Activated CD4-positive, alpha-beta T cell treated with anti-CD3 and anti-CD28 coated beads for 4 hours (primary cell): Measurements from ENCODE around the gene ITGB8.

Experiments
- DNase-seq, 2 donors: peaks; one replicate each; pipeline ENCODE4 v3.0.0-alpha.2; 2020

Gene ITGB8

DNA sequence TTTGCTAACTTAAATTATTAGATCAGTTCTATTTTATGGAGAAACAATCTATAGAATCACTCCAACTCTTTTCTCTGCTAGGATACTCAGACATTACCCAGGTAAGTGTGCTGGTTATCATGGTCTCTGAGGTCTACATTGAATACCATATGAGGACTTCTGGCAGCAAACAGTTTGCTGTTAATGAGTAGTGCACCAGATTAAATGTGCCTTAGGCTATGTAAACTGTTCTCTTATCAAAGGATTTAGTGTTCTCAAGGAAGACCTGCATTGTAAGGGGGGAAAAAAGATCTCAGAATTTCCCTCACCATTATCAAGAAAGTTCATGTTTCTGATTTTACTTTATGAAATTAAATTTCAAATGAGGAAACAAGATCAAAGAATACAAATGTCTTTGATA, 107.5 kb downstream of the ITGB8 start:
- no peak for DNase-seq

- DNase-seq, result no peak
Observed at GRCh38 chr7:20438694-20439376, 108.1 kb downstream of the ITGB8 start.

DNA sequence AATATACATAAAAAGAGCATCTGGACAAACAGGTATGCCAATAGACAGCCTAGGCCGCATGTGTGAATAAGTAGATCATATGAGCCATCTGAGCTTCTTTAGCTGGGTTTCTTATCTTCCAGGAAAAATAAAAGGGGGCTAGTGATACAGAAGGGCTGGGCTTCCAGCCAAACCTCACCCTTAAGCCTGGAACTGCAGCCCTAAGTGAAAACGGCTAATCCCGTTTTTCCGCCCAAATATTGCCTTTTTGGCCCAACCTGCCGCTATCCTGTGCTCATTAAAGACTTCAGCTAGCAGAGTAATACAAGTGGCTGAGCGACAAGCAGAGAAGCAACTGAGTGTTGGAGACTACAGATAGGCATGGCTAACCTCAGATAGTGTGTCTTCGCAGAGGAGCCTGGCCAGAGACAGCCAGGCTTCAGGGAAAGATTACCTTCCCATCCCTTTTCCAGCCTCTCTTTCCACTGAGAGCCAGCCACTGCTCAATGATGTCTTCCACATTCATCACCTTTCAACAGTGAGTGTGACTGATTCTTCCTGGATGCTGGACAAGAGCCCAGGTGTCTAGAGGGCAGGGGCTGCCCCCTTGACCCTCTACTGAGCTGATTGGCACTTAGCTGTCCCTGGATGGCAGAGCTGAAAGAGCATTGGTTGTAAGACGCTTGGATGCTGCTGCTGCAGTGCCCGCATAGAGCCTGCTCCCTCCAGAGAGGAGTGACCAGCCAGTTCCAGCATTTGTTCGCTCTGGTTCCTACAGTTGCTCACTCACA, 108.9 kb downstream of the ITGB8 start:
- no peak for DNase-seq

GRCh38 chr7:20440472-20441105, 109.9 kb downstream of the ITGB8 start:
- no peak for DNase-seq

DNA sequence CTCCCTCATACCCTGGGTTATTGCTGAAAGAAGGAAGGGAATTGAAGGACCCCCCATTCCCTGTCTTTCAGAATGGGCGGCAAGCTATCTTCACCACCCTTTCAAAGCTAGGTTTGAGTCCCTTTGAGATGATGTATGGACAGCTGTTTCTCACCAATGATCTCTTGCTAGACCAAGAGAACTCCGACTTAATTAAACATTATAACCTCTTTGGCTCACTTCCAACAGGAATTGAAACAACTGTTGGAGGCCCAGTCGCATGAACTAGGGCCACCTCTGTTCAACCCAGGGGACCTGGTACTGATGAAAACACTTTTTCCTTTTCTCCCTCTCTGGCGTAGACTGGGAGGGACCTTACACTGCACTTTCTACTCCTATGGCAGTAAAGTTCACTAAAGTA, 110.6 kb downstream of the ITGB8 start:
- DNase-seq, result no peak

DNA sequence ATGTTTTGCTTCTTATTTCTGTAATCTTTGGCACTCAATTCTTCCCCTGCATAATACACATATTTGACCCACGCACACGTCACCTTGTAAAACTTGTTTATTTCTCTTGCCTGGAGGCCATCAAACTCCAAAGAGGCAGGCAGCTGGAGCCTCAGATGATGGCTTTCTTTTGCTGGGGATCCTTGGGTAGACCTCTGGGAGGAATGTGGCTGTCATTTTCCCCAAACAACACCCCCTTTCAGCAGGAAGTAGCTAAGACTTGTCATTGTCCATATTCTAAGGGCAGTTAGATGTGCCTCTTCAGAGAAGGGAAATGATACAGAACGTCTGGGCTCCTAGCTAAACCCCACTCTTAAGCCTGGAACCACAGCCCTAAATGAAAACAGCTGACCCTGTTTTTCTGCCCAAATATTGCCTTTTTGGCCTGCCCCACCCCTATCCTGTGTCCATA, 111.3 kb downstream of the ITGB8 start:
- no peak for DNase-seq

DNA sequence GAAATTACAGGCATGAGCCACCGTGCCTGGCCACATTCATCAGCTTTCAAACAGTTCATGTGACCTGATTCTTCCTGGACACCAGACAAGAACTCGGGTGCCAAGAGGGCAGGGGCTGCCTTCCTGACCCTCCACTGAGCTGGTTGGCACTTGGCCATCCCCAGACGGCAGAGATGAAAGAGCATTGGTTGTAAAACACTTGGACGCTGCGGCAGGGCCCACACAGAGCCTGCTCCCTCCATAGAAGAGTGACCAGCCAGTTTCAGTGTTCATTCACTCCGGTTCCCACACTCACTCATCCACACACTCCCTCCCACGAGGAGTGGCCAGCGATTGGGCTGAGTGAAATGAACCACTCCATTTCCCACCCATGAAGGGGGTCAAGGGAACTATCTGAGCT, 112.3 kb downstream of the ITGB8 start:
- DNase-seq, result no peak

DNA sequence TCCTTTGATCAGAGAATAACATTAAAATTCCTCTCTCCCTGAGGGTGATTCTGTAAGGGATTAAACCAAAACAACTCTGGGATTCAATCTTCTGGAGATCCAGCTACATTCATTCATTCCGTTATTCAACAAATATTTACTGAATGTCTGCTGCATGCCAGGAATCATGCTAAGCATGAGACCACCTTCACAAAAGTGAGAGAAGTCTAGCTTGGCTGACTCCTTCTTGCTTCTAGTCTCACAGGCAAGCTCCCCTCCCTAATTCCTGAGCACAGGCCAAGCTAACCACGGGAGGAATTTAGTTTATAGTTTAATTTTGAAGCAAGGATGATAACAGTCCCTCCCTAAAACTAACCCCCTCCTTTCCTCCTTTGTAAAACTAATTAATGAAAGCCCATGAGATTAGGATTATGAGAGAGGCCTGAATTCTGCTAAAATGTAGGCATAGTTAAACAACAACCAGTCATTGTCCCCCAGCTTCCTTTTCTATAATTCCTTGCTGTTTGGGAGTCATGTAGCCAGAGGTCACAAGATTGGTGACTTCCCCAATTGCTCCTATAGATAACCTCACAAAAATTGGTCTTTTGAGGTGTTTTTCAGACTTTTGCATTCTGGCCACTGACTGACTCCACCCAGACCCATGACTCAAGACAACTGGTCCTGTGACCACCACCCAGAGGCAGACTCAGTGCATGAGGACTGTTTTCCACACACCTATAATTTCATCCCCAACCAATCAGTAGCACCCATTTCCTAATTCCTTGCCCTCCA, 113.5 kb downstream of the ITGB8 start:
- no peak for DNase-seq

- no peak for DNase-seq
Observed at GRCh38 chr7:20447021-20447650, 116.4 kb downstream of the ITGB8 start.

DNA sequence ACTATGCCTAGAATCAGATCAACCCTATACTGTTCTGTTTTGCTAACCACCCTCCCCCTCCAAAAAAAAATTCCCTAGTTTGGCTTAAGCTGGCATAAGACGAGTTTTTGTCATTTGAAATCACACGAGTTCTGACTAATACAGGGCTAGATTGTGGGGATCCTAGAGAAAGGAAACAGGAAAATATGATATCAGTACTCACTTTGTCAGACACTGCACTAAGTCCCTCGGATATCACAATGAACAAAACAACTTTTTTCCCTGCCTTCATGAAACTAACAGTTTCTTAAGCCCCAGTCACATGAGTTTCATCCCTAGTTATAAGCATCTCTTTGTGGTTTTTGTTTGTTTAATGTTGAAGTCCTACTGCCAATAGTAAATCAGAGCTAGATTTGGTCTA, 118.5 kb downstream of the ITGB8 start:
- no peak for DNase-seq

DNA sequence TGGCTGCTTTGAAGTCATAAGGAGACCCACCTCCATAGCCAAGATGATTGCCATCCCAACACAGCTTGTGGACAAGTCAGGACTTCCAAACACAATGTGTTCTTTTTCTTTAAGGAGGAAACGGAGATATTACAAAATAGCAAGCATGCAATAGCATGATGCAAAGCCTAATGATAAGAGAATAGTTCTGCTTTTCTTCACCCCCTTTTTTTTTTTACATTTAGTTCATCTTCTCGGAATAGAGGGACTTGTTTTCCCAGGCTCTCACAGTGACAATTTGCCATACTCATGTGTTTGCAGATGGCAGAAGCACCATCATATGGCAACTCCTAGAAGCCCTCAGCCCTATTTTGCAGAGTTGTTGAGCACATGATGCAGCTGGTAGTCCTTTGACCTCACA, 119.8 kb downstream of the ITGB8 start:
- no peak for DNase-seq

- no peak for DNase-seq
Observed at GRCh38 chr7:20454202-20454601, 123.5 kb downstream of the ITGB8 start.

- DNase-seq, result no peak
Observed at GRCh38 chr7:20456701-20457100, 126.0 kb downstream of the ITGB8 start.

- no peak for DNase-seq
Observed at GRCh38 chr7:20458521-20458920, 127.8 kb downstream of the ITGB8 start.

DNA sequence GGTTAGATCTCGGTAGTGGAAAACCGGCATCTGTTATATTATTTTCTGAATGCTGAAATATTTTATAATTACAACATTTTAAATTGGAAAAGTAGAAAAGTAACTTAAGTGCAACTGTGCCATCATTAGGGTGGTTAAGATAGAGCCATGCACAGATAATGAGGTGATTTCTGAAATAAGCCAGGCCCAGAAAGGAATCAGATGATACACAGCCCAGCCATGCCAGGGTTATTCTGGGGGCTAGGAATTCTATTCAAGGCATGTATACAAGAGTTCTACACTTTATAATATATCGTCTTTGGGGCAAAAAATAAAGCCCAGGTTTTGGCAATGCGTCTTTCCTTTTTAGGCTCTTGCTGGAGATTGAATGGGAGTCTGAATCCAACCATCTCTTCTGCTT, 128.7 kb downstream of the ITGB8 start:
- DNase-seq, result no peak

DNA sequence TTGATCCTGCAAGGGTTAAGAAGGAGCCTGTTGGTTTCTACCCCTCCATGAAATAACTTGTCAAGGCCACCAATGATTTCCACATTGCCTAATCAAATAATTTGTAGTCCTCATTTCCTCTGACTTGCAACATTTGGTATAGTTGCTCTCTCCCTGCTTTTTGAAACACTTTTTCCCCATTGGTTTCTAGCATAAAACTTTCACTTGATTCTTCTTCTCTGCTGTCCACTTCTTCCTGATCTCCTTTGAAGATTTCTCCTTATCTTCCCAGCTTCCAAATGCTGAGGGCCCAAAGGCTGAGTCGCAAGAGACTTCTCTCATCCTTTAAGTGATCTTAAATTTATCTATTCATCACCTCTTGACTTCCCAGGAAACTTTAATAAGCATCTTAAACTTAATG, 134.2 kb downstream of the ITGB8 start:
- DNase-seq, result no peak
